ENCODE measurements around the gene GRXCR2.
A peak's percentile ranks its signal among the peaks of the same experiment; 100 is the strongest.
"Not testable (repeated sequence)": the region's sequence is repeated elsewhere in the genome, so short reads cannot be mapped to it uniquely, and the experiment has no call there.

The GRXCR2 gene

DNA sequence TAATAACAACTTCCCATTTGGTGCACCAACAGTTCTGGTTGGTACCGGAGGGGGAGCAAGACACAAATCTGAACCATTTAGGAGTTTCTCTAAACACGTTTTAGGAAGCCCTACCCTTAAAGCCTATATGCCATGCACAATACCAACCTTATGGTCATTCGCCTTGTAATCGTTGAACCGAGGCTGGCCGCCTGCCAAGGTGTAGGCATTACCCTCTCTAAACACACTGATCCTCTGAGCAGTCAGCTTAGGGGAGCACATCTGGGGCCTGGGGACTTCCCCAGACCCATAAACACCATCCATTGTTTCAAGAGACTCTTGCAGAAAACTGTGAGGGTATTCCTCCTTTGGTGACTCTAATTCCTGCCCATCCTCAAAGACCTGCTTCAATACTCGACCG is 328 bp downstream of the GRXCR2 start:
- no peak for DNase-seq

GRCh38 chr5:145869753-145870152 is 3.1 kb downstream of the GRXCR2 start:
- DNase-seq, result no peak

- no peak for DNase-seq
Measured at GRCh38 chr5:145867806-145868205, 5.0 kb downstream of the GRXCR2 start.

- not testable (repeated sequence) for DNase-seq
Measured at GRCh38 chr5:145864432-145864831, 8.4 kb downstream of the GRXCR2 start.

DNA sequence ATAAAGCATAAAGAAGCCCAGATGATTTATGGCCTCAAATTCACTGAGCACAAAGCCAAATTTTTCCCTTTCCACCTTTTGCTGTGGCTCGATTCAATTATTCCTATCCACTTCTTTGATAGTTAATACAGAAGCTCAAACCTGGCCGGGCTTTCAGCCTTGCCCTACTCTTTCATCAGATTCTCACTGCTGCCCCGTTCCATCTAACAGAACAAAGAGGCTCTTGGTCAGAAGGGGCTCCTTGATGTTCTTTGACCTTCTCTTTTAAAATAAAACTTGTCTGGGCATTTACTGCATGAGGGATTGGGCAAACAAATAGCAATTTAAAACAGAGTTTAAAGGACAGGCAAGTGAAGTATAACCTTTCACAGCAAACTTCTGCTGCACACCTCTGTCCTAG is 9.8 kb downstream of the GRXCR2 start:
- DNase-seq, result no peak

DNA sequence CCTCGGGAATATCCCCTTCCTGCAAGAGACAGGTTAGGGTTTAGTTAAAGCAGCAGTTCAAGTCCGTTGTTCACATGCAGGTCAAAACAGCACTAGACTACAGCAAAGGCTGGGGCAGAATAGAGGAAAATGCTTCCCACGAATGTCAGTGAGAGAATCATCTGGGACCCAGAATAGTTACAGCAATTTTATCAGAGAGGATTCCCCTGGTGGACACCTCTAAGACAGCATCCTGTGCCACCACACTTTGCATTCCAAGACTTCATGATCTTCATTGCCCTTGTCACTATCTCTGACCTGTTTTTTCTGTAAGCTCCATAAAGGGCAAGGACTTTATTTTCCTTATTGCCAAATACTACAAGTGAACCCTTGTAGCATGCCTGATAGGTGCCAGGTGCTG is 12.9 kb downstream of the GRXCR2 start:
- DNase-seq, result no peak

GRCh38 chr5:145859453-145859852 is 13.4 kb downstream of the GRXCR2 start:
- DNase-seq, result no peak

- DNase-seq, result no peak
Measured at GRCh38 chr5:145858959-145859358, 13.9 kb downstream of the GRXCR2 start.

DNA sequence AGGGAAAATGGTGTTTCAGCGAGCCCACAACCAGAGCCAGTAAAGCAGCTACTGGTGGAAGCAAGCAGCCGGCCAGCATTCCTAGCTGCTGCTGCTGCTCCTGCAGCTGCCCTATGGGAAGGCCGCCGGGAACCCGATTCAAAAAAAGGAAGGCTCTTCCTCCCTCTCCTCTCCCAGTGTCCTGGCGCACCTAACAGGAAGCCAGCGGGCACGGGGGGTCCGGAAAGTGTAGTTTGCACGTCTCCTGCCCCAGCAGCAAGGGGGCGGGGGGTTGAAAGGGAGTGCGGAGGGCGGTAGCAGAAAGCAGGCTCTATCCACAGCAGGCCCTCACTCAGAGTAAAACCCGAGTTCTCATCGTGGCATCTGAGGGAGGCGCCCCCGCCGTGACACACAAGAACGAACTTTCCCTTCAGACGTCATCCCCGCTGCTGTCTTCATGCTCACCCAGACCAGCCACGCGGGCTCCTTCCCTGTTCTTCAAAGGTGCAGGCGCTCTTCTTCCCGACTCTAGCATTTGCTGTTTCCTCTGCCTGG is 16.5 kb downstream of the GRXCR2 start:
- peak; percentile 62 for DNase-seq

DNA sequence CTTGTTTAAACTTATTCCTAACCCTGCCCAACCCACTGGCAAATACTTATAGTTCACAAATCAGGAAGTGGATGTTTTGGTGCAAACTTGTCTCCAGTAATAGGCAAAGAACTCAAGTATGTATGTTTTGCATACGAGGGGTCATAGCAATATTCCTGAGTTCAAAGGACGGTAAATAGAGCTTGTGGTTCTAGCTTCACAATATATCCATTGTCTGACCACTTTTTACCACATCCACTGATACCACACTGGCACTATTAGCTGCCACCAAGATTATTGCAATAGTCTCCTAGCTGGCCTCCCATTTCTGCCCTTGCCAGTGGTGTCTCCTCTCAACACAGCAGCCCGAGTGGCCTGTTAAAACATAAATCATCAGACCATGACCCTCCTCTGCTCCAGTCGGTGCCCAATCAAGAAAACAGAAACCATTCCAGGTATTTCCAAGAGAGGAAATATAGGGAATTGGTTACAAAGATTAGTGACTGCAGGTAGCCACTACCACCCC is 17.0 kb downstream of the GRXCR2 start:
- no peak for DNase-seq

DNA sequence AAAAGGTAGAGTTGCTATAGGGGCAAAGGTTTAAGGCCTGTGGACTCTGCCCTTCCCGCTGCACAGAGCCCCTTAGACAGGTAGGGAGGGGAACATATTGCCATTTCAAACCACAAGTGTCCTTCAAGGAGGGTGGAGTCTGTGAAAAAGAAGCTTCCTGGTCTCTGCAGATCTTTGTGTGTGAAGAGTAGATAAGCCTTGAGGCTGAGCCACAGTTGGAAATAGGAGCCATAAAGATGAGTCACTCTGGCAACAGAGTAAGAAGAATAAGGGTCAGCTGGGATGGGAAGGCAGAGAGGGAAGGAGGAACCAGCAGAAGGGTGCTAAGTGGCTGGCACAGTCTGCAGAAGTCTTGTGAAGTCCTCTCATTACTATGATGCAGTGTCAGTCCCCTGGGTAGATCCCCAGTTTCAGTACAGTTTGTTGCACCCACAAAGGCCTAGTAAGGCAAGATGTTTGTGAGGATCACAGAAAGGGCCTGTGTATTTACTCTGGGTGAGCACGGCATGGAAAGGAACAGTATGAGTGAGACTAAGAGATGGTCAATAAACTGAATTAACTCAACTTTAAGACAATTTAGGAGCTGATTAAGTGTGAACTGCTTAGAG is 18.1 kb downstream of the GRXCR2 start:
- no peak for DNase-seq

GRCh38 chr5:145853781-145854376 is 18.9 kb downstream of the GRXCR2 start:
- DNase-seq, result no peak

DNA sequence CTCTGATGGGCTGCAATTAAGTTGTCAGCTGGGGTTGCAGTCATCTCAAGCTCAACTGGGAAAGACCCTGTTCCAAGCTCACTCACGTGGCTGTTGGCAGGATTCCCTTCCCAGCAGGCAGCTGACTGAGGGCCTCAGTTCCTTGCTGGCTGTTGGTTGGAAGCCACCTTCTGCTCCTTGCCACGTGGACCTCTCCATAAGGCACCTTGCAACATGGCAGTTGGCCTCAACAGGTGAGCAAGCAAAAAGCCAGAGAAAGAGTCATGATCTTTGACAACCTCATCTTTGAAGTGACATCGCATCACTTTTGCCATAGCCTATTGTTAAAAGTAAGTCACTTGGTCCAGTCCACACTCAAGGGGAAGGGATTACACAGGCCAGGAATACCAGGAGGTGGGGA is 19.8 kb downstream of the GRXCR2 start:
- no peak for DNase-seq

GRCh38 chr5:145848854-145849253 is 24.0 kb downstream of the GRXCR2 start:
- no peak for DNase-seq

GRCh38 chr5:145847499-145848497 is 25.0 kb downstream of the GRXCR2 start:
- DNase-seq, result no peak

GRCh38 chr5:145846081-145846480 is 26.7 kb downstream of the GRXCR2 start:
- DNase-seq, result no peak

DNA sequence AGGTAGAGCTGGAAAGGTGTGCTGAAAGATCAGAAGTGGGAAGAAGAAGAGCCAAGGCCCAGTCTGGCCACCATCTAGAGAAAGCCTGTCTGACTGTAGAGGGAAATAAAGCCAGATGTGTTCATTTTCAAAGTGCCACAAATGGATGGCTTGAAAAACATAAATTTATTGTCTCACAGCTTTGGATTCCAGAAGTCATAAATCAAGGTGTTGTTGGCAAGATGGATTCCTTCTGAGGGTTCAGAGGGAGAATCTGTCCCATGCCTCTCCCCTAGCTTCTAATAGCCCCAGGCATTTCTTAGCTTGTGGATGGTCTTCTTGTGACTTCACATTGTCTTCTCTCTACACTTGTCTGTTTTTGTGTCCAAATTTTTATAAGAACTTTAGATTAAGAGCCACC is 31.5 kb downstream of the GRXCR2 start:
- no peak for DNase-seq

GRCh38 chr5:145840458-145841132 is 32.2 kb downstream of the GRXCR2 start:
- no peak for DNase-seq

DNA sequence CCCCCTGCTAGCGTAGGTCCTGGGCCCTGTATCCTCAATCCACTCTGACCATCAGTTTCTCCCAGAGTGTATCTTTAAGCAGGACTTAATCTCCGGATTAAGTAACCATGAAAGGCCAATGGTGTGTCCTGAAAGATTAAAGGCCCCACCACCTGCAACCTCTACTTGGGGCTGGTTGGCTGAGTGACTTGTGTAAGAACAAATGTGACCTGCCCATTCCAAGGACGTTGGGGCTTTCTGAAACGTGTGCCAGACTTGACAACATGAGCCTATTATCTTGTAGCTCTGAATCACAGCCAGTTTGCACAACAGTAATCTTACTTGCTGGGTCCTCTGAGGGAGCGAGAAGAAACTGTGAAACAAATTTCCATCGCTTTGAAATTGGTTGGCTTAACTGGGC is 34.5 kb downstream of the GRXCR2 start:
- no peak for DNase-seq

- not testable (repeated sequence) for DNase-seq
Measured at GRCh38 chr5:145836241-145836640, 36.6 kb downstream of the GRXCR2 start.

GRCh38 chr5:145835848-145836239 is 37.0 kb downstream of the GRXCR2 start:
- no peak for DNase-seq

DNA sequence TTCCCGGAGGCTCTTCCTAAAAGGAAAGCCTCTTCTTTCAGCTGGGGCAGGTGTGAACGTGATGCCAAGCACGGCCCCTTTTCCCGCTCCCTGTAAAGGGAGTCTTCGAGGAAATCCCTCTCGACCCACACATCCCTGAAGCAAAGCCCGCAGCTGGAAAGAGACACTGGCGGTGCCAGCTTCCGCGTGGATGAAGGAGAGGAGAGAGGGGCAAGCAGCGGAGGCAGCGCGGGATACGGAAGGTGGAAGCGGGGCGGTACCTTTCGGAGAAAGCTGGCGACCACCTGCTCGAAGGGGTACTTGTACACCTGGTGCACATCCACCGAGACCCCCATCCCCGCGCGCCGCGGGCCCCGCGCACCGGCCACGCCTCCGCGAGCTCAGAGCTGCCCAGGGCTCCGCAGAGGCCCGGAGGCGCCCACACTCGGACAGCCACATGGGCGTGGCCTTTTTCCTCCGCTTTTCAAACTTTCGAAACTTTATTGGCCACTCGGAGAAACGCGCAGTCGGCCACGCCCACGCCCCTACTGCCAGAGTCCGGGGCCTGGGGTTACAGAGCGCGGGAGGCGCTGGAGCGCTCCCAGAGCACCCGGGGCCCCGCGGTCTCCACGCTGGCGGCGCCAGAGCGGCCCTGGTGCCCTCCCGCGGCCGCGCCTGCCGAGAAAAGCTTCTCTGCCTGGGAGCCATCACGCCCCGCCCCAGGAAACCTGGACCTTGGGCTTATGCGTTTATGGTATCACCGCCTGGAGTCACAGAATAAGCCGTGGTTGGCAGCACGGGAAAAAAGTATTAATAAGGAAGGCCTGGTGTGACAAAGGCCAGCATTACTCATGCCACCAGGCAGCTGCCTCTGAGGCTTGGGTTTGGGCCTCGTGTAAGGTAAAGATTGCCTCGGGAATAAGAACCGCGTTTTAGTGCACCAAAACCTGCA is 37.6 kb downstream of the GRXCR2 start, which contains the start of gene PRELID2:
PRELID2 (minus strand) TSS at position 426 of the 931 bp plus-strand sequence; CDS start at position 335, 91 bp downstream.
- peak; percentile 85 for DNase-seq

Measured in activated effector memory CD4-positive, alpha-beta T cell treated with anti-CD3 and anti-CD28 coated beads, Interleukin-2, amount 50 U/mL, for 16 hours (primary cell).